GM18517 (cell line): Measurements from ENCODE around the gene CNTRL.
"Not testable (repeated sequence)": the region's sequence is repeated elsewhere in the genome, so short reads cannot be mapped to it uniquely, and the experiment has no call there.

ENCODE experiments used
- ATAC-seq: cut with Tn5 transposase; IDR thresholded peaks from one replicate; pipeline ENCODE4 v1.9.1; 2021; ENCODE audit warnings: mild to moderate bottlenecking, moderate library complexity; ENCODE audit not compliant: unreplicated experiment

Gene CNTRL

DNA sequence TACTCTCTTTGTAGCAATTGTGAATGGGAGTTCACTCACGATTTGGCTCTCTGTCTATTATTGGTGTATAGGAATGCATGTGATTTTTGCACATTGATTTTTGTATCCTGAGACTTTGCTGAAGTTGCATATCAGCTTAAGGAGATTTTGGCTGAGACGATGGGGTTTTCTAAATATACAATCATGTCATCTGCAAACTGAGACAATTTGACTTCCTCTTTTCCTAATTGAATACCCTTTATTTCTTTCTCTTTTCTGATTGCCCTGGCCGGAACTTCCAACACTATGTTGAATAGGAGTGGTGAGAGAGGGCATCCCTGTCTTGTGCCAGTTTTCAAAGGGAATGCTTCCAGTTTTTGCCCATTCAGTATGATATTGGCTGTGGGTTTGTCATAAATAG, 54.6 kb downstream of the CNTRL start:
- not testable (repeated sequence) for ATAC-seq

DNA sequence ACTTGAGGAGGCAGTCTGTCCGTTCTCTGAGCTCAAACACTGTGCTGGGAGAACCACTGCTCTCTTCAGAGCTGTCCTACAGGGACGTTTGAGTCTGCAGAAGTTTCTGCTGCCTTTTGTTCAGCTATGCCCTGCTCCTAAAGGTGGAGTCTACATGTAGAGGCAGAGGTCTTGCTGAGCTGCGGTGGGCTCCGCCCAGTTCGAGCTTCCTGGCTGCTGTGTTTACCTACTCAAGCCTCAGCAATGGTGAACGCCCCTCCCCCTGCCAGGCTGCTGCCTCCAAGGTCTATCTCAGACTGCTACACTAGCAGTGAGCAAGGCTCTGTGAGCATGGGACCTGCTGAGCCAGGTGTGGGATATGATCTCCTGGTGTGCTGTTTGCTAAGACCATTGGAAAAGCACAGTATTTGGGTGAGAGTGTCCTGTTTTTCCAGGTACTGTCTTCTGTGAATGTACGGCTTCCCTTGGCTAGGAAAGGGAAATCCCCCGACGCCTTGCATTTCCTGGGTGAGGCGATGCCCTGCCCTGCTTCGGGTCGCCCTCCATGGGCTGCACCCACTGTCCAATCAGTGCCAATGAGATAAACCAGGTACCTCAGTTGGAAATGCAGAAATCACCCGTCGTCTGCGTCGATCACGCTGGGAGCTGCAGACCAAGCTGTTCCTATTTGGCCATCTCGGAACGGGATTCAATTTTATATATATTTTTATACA, 58.5 kb downstream of the CNTRL start:
- no peak for ATAC-seq

DNA sequence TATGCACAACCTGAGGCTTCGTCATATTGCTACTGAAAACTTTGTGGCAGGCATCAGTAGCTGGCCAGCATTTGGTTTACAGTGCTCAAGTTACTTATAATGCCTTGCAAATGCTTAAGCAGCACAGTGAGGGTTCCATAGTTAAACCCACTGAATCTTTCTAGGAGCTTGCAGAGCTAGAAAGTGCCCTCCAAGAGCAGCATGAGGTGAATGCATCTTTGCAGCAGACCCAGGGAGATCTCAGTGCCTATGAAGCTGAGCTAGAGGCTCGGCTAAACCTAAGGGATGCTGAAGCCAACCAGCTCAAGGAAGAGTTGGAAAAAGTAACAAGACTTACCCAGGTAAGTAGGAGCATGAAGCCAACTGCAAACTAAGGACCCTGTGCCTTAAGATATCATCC, 60.9 kb downstream of the CNTRL start:
- ATAC-seq = no peak

DNA sequence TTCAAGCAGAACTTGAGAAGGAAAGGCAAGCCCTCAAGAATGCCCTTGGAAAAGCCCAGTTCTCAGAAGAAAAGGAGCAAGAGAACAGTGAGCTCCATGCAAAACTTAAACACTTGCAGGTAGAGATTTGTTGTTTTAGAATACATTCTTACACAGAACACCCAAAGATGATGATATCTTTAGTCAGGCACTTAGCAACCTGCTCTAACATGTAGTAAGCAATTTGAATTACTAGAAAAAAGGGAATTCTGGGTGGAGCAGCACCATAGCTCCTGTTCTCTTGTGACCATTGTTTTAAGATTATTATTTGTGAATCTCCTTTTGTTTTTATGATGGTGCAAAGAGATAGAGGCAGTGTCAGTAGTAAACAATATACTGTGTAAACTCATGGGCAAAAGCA, 63.8 kb downstream of the CNTRL start:
- no peak for ATAC-seq

DNA sequence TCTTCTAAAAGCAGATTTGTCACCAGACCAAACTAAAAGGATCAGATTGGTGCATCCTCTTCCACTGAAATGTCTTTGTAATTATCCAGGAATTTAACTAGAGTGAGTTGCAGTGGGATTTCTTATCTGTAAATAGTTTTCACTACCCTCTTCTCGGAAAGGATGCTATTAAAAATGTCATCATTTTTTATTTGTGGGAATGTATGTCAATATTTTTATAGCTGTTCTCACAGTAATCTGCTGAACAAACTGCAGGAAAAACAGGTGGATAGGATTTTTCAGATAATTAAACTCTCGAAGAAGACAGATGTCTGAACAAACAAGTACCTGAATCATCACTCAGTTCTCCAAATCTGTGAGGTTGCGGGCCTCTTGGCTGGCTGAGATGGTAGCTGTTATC, 64.2 kb downstream of the CNTRL start:
- ATAC-seq = no peak

DNA sequence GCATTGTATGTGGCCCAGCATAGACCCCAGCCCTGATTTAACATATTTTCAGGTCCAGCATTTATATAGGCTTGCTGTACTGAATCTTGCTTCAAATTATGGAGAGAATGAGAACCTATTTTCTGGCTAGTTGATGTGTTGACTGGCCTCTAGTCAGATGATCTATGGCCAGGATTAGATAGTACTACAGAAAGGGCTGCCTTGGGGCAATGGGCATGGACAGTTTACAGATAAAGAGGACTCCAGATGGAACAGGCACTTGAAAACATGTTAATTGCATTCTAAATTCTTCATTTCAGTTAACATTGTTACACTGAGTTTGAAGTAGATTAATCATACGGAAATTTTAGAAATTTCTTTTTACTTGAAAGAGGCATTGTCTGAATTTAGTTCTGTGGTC, 65.4 kb downstream of the CNTRL start:
- ATAC-seq = no peak

DNA sequence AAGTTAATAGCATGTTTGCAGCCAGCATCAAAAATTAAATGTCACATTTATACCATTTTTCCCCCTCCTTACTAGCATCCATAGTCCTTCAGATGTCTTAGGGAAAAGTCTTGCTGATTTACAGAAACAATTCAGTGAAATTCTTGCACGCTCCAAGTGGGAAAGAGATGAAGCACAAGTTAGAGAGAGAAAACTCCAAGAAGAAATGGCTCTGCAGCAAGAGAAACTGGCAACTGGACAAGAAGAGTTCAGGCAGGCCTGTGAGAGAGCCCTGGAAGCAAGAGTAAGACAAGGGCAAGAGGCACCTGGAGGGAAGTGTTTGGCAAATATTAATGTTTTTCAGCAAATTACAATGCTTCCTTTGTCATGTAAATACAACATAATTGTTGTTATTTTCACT, 66.6 kb downstream of the CNTRL start:
- no peak for ATAC-seq

DNA sequence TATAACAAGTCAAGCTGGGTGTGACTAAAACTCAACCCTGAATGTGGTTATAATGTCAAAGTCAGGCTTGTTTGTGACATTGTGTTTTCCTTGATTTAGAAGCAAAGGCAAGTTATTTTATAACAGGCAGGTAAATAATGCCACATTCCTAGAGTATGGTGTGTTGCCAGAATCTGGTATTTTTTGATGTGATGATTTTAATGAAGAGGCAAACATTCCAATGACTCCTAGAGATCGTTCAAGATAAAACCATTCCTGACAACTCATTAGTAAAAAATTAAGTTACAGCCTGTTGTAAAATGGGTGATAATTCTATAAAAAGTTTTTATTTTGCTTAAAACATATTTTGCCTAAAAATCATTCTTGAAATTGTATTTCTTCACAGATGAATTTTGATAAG, 67.0 kb downstream of the CNTRL start:
- ATAC-seq = no peak

DNA sequence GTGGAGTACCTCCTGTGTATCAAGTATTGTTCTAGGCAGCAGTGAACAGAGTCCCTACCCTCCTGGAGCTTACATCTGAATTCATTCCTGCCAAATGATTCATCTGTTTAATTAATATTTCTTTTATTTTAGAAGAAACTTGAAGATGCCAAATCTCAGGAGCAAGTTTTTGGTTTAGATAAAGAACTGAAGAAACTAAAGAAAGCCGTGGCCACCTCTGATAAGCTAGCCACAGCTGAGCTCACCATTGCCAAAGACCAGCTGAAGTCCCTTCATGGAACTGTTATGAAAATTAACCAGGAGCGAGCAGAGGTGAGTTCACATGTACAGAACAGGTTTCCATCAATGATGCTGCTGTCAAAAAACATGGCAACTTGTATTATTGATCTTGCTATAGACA, 69.0 kb downstream of the CNTRL start:
- no peak for ATAC-seq

DNA sequence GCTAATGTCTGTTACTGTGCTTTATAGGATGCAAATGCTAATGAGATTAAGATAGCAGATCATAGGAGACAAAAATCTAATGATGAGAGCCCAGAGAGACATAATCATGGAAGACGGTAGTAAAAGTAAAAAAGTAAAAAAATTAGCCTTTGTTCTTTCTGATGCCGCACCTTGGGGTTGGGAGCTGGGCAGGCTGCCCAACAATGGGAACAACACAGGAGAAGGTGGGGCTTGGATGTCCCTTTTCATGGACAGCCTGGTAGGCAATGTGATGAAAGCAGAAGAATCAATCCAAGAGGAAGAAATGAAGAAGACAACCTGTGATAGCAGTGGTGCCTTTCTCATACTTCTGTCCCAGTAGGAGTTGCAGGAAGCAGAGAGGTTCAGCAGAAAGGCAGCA, 69.7 kb downstream of the CNTRL start:
- ATAC-seq = no peak

DNA sequence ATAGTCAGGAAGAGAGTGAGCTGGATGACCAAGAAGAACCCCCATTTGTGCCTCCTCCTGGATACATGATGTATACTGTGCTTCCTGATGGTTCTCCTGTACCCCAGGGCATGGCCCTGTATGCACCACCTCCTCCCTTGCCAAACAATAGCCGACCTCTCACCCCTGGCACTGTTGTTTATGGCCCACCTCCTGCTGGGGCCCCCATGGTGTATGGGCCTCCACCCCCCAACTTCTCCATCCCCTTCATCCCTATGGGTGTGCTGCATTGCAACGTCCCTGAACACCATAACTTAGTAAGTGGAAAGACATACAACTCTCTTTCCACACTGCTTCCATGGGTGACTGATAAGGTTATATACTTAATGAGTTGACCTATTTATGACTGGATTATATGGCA, 75.4 kb downstream of the CNTRL start:
- no peak for ATAC-seq

DNA sequence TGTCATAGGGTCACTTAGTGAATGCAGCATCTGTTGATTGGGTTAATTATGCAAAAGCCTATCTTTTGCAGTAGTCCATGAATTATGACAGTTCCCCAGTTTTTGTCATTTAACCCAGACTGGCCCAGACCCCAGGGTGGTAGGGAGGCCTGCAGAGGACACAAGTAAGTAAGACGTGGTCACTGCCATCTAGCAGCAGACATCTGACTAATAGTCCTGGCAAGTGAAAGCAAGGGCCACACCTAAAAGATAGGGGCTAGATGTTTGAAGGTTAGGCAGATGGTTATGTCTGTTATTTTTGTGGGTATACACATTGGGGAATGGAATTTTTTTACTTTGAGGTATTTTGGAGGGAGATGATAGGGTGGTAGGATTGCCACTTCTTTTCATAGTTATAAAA, 78.9 kb downstream of the CNTRL start:
- no peak for ATAC-seq

DNA sequence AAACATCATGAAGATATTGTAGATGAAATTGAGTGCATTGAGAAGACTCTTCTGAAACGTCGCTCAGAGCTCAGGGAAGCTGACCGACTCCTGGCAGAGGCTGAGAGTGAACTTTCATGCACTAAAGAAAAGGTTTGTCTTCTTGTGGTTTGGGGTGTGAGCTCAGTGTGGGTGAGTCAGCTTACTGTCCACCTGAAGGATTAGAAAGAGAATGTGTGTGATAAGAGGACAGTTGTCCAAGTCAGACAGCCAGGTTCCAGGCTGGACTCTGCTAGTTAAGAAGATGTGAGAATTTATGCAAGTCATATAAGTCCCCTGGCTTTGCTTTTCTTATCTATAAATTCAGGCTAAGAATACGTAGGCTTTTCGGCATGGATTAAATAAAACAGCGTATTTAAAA, 80.0 kb downstream of the CNTRL start:
- no peak for ATAC-seq

DNA sequence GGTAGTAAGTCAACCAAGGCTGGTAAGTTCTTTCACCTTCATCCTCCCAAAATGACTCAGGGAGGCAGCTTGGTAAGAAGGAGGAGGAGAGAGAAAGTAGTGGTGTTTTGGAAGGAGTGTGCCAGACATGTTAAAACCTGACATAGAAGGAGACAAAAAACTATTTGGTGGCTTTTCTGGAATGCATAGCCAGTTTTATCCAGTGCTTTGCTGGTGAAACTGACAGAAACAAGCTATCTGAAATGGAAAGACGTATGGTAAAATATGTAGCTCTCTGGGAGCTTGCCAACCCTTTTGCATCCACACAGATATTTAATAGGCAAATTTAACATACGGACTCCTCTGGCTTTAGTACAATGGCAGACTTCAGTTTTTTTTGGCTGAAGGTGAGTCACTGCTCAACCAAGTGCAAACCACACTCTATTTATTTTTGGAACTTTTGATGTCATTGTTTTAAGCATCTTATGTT, 81.5 kb downstream of the CNTRL start:
- peak; percentile 72 for ATAC-seq

DNA sequence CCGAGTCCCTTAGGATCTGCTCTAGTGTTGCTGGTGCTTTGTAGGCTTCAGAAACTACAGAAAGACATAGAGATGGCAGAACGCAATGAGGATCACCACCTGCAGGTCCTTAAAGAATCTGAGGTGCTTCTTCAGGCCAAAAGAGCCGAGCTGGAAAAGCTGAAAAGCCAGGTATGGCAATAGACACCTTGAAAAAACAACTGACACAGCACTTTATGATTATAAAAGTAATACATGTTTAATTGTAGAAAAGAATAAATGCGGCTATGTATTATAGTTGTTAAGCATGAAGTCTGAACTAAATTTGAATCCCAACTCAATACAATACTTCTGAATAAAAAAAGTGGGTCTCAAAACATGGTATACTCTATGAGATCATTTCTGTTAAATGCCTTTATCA, 83.2 kb downstream of the CNTRL start:
- ATAC-seq = no peak

DNA sequence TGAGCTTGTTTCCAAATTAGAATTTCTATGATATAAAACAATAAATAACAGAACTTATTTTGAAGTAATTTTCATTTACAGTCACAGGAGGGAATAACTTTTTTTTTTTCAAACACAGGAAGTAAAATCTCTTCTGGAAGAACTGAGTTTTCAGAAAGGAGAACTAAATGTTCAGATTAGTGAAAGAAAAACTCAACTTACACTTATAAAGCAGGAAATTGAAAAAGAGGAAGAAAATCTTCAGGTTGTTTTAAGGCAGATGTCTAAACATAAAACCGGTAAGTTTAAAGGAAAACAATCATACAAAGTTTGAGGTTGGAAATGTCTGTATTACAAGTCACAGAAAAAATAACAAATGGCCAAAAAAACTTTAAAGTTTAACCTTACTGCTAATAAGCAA, 85.3 kb downstream of the CNTRL start:
- no peak for ATAC-seq

DNA sequence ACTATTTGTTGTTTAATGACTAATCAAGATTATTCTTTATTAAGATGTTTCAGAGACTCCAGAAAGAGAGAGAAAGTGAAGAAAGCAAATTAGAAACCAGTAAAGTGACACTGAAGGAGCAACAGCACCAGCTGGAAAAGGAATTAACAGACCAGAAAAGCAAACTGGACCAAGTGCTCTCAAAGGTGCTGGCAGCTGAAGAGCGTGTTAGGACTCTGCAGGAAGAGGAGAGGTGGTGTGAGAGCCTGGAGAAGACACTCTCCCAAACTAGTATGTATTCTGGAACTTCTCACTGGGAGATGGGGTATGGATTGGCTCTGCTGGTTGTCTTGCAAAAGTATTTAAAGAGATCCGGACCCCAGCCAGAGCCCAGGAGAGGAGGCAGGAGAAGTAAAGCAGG, 93.3 kb downstream of the CNTRL start:
- no peak for ATAC-seq

DNA sequence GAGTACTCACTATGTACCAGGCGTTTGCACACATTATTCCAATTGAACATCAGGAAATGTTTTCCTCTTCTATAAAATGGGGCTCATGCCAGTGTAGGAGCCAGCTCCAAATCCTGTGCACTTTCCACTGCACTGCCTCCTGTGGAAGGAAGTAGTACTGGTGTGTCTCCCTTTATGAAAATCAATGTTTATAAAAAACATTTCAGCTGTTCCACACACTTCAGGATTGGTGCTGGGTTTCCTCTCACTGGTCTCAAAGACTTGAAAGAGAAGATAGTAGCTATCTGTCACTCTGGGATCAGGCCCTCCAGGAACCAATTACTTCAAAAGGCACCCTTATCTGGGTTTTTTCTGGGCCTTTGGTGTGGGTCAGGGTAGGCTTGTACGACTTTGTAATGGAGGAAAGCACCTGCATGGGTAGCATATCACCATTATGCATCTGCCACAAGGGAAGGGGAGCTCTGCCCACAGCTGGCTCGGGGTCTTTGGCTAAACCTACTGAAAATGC, 94.4 kb downstream of the CNTRL start:
- no peak for ATAC-seq

DNA sequence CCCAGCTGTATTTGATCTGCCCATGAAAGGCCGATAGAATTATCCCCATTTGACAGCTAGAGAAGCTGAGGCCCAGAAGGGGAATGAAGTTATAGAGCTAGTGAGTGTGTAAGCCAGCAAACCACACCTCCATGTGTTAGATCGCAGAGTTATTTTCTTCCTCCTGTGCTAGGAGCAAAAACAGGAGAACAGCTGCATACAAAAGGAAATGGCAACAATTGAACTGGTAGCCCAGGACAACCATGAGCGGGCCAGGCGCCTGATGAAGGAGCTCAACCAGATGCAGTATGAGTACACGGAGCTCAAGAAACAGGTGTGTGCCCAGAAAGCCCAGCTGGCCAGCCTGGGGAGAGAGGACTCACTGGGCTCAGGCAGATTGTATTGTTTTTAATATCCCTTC, 96.5 kb downstream of the CNTRL start:
- no peak for ATAC-seq

DNA sequence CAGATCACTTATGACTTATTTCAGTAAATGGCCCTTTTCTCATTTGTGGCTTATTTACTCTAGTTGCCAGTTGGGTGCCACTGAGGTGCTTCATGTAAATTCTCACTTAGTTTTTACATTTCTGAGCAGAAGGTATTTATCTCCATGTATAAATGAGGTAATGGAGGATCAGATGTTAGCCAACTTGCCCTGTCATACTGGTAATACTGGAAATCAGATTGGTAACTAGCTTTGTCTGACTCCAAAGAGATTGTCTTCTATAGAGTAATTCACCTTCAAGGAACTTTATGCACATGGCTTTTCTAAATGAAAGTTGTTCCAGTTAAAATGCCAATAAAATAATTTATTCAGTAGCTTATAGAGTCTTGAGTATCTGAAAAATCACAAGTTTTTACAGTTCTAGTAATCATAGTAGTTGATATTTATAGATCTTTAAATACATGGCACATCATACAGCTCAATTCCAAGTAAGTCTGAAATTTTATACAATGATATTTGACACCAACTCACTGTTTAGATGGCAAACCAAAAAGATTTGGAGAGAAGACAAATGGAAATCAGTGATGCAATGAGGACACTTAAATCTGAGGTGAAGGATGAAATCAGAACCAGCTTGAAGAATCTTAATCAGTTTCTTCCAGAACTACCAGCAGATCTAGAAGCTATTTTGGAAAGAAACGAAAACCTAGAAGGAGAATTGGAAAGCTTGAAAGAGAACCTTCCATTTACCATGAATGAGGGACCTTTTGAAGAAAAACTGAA, 98.2 kb downstream of the CNTRL start:
- no peak for ATAC-seq

DNA sequence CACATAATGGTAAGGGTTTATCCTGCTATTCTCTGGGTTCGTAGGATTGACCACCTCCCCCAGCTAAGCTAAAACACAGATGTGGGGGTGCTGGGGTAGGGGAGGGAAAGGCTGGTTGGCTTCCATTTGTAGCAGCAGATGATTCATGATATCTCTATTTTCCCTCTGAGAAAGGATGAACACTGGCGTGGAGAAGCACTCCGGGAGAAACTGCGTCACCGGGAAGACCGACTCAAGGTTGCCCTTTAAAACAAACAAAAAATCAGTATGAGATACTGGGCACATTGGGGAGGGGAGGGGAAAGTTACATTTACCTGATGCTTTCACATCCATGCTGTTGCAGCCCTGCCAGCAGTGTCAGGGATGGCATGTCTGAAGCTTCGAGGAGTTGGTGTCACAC, 98.7 kb downstream of the CNTRL start:
- no peak for ATAC-seq

DNA sequence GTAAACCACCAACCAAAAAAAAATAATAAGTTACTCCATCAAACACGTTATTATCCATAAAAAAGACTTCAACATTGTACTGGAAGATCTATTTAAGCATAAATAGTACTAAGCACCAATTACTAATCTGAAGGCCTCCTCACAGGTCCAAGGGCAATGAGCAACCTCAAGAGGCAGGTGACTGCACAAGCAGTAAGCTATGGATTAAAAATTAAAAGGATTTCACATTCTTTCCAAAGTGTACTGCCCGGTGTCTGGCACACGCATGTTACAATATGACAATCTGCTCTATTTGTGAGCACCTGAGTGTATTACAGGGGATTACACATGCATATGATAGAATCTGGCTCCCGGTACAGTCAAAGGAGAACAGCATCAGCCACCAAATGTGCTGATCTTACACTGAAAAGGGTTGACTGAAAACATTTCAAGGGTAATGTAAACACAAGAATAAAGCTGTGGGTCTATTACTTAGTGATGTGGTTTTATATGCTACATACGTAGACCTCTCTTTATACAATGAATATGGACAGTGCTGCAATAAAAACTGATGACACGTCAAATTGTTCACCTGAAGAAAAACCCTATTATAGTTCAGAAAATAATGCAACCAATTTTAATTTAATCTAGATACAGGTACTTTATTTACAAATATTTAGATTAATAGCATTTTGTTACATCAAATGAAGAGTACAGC, 104.1 kb downstream of the CNTRL start:
- no peak for ATAC-seq
